ENCODE measurements around the gene ELF2.
A peak's percentile ranks its signal among the peaks of the same experiment; 100 is the strongest.
"Not testable (repeated sequence)": the region's sequence is repeated elsewhere in the genome, so short reads cannot be mapped to it uniquely, and the experiment has no call there.

Gene ELF2

GRCh38 chr4:139142087-139142486 lies 34.9 kb downstream of the ELF2 start:
- no peak for DNase-seq

- peak; percentile 35 to 36 for DNase-seq
Observed at GRCh38 chr4:139137763-139138162, 39.3 kb downstream of the ELF2 start.

GRCh38 chr4:139134403-139134802 lies 42.6 kb downstream of the ELF2 start:
- no peak for DNase-seq

- DNase-seq, result no peak
Observed at GRCh38 chr4:139131209-139131870, 45.7 kb downstream of the ELF2 start.

- no peak for DNase-seq
Observed at GRCh38 chr4:139129206-139129605, 47.8 kb downstream of the ELF2 start.

- no peak for DNase-seq
Observed at GRCh38 chr4:139126898-139127297, 50.1 kb downstream of the ELF2 start.

- DNase-seq, result no peak
Observed at GRCh38 chr4:139123910-139124309, 53.1 kb downstream of the ELF2 start.

- DNase-seq, result no peak
Observed at GRCh38 chr4:139118365-139118764, 58.7 kb downstream of the ELF2 start.

GRCh38 chr4:139115226-139115625 lies 61.8 kb downstream of the ELF2 start:
- DNase-seq, result no peak

- not testable (repeated sequence) for DNase-seq
Observed at GRCh38 chr4:139114795-139115194, 62.2 kb downstream of the ELF2 start.

GRCh38 chr4:139112650-139113049 lies 64.4 kb downstream of the ELF2 start:
- DNase-seq, result no peak

GRCh38 chr4:139108567-139109128 lies 68.4 kb downstream of the ELF2 start:
- no peak for DNase-seq

GRCh38 chr4:139099366-139099982 lies 77.5 kb downstream of the ELF2 start:
- DNase-seq, result peak; percentile 79 to 88

GRCh38 chr4:139092271-139092670 lies 84.7 kb downstream of the ELF2 start:
- DNase-seq, result no peak

GRCh38 chr4:139085141-139085540 lies 91.9 kb downstream of the ELF2 start:
- DNase-seq, result peak; percentile 23 to 58

- DNase-seq, result peak; percentile 45 to 63
Observed at GRCh38 chr4:139084804-139085093, 92.3 kb downstream of the ELF2 start.

- peak; percentile 76 to 77 for DNase-seq
Observed at GRCh38 chr4:139083956-139084803, 92.8 kb downstream of the ELF2 start.

GRCh38 chr4:139083607-139083955 lies 93.4 kb downstream of the ELF2 start:
- DNase-seq, result peak; percentile 66 to 74

- peak; percentile 99 for DNase-seq
Observed at GRCh38 chr4:139082750-139083606, 94.0 kb downstream of the ELF2 start.

- DNase-seq, result no peak
Observed at GRCh38 chr4:139078926-139079325, 98.1 kb downstream of the ELF2 start.

GRCh38 chr4:139077567-139078355 lies 99.3 kb downstream of the ELF2 start:
- DNase-seq, result no peak

All from Kasumi-1 (cell line).